Colon (tissue), 2 donors: Measurements from ENCODE around the gene ZFAND3.
"Not testable (repeated sequence)": the region's sequence is repeated elsewhere in the genome, so short reads cannot be mapped to it uniquely, and the experiment has no call there.

Source experiments
- FAIRE-seq: peaks from 2 replicates; lab custom pipeline; 2012; peaks lifted over from hg19 to GRCh38; lab: Jason Lieb, UNC
- donor health status: control.
- donor health status: control.

The ZFAND3 gene

GRCh38 chr6:38049861-38050397 lies 230.4 kb downstream of the ZFAND3 start:
- not testable (repeated sequence) for FAIRE-seq

GRCh38 chr6:38051819-38052434 lies 232.4 kb downstream of the ZFAND3 start:
- FAIRE-seq, result no peak

GRCh38 chr6:38054527-38055202 lies 235.1 kb downstream of the ZFAND3 start:
- FAIRE-seq, result no peak

GRCh38 chr6:38055203-38055589 lies 235.7 kb downstream of the ZFAND3 start:
- no peak for FAIRE-seq

- FAIRE-seq, result no peak
These were observed 236.8 kb downstream of the ZFAND3 start for GRCh38 chr6:38056361-38056760.

- no peak for FAIRE-seq
These were observed 238.5 kb downstream of the ZFAND3 start for GRCh38 chr6:38057994-38058393.

GRCh38 chr6:38062066-38062465 lies 242.5 kb downstream of the ZFAND3 start:
- no peak for FAIRE-seq

- no peak for FAIRE-seq
These were observed 244.4 kb downstream of the ZFAND3 start for GRCh38 chr6:38063973-38064372.

- no peak for FAIRE-seq
These were observed 244.9 kb downstream of the ZFAND3 start for GRCh38 chr6:38064431-38064830.

- FAIRE-seq, result no peak
These were observed 246.3 kb downstream of the ZFAND3 start for GRCh38 chr6:38065734-38066305.

- FAIRE-seq, result no peak
These were observed 247.9 kb downstream of the ZFAND3 start for GRCh38 chr6:38067263-38067980.

GRCh38 chr6:38068854-38069590 lies 249.5 kb downstream of the ZFAND3 start:
- FAIRE-seq, result no peak

- FAIRE-seq, result no peak
These were observed 258.0 kb downstream of the ZFAND3 start for GRCh38 chr6:38077488-38078030.

GRCh38 chr6:38078671-38079070 lies 259.1 kb downstream of the ZFAND3 start:
- no peak for FAIRE-seq

- FAIRE-seq, result no peak
These were observed 259.6 kb downstream of the ZFAND3 start for GRCh38 chr6:38079107-38079506.

GRCh38 chr6:38079537-38079936 lies 260.0 kb downstream of the ZFAND3 start:
- no peak for FAIRE-seq

- no peak for FAIRE-seq
These were observed 260.8 kb downstream of the ZFAND3 start for GRCh38 chr6:38080360-38080759.

GRCh38 chr6:38080889-38081288 lies 261.4 kb downstream of the ZFAND3 start:
- FAIRE-seq, result no peak

GRCh38 chr6:38085031-38085430 lies 265.5 kb downstream of the ZFAND3 start:
- no peak for FAIRE-seq

- no peak for FAIRE-seq
These were observed 266.8 kb downstream of the ZFAND3 start for GRCh38 chr6:38086346-38086745.

GRCh38 chr6:38088010-38088409 lies 268.5 kb downstream of the ZFAND3 start:
- FAIRE-seq, result no peak

GRCh38 chr6:38088829-38089228 lies 269.3 kb downstream of the ZFAND3 start:
- FAIRE-seq, result no peak
